Inflammatory macrophage treated with lipopolysaccharide for 4 hours (primary cell): Measurements from ENCODE around the gene CABLES2.

ENCODE experiments used
- DNase-seq: peaks from one replicate; pipeline ENCODE4 v3.0.0-alpha.2; 2020

The CABLES2 gene

DNA sequence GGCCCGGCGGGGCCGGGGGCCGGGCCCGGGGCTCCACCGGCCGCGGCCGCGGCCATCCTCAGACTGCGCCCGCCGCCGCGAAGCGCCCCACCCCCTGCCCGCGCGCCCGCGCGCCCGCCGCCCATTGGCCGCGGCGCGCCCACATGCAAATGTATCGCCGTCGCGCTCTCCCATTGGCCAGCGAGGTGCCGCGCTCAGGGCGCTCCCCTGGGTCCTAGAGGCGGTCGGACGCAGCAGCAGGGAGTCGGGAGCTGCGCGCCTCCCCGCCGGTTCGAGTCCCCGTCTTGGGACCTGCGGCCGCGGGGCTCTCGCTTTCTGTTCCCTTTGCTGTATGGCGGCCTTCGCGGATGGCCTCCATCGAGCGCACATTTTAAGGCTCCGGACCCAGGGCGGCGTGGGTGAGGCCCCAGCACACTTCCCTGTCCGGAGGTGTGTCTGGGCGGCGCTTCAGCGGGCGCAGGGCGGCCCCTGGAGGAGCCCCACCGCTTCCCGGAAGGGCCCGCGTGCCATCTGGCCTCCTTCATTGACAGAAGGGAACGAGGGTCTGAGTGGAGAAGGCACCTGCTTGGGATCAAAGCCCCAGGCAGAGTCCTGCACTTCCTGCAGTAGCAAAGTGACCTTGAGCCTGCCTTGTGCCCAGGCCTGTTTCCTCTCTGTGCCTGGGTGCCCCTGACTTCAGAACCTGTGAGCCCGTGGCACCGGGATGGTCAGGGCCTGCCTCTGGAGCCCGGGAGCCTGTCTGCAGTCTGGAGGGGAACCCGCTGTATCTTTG is at the start of gene CABLES2:
TSS of gene CABLES2 (minus strand) at position 65 of the 772 bp plus-strand sequence. CDS start at position 56, 9 bp downstream.
- peak; percentile 95 for DNase-seq

GRCh38 chr20:62455929-62456328 is 48.8 kb upstream of the CABLES2 start:
- no peak for DNase-seq

DNA sequence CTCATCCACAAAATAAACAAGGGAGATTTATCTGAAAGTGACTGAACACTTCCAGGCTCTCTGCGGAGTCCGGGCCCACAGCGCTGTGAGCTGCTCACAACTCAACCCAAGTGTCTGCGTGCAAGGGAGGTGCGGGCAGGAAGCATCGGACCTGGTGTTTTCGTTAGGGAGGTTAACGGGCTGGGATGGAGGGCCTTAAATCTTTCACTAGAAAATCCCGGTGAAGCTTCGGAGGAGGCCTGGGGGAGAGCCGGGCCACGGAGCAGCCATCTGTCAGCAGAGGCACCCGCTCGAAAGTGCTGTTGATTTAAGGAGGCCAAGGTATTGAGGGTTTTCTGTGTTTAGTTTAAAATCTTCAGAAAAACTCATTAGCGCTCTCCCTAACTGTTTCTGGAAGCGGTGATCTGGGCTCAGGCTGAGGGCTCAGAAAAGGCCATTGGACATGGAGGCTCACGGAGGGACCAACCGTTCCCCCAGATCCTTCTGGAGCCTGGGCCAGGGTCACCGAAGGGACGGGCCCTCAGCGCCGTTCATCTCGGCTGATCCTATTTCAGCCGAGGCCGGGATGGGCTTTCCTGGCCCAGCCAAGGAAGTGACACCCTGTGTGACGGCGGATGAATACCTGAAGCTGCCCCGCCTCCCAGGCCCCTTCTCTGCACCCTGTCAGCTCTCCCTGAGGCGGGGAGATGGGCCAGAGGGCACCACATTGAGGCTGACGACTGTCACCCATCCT is 48.0 kb upstream of the CABLES2 start:
- DNase-seq, result no peak

GRCh38 chr20:62453186-62453808 is 46.2 kb upstream of the CABLES2 start:
- DNase-seq, result no peak

DNA sequence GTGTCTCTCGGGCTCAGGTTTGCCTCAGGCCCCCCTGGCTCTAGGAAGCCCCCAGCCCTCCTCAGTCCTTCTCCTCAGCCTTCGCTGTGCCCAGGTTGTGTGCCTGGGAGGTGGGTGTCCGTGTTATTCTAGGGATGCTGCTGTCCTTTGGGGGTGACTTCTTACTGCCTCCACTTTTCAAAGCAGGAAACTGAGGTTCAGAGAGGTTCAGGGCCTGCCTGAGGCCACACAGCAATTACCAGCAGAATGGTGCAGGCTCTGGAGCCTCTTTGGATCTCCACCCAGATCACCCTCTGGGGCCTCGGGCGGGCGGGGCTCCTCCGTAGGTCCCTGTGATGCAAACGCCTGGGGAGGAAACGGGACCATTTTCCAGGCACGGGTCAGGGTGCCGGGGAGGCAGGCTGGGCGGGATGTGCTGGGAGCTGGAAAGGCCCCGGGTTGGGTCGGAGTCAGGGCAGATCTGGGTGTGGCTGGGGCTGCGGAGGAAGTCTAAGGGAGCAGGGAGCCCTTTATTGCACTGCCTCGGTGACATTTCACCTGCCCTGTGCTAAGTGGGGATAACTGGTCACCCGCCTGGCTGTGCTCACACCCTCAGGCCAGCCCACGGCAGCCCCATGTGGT is 45.5 kb upstream of the CABLES2 start:
- DNase-seq, result no peak

GRCh38 chr20:62451970-62452369 is 44.9 kb upstream of the CABLES2 start:
- DNase-seq, result no peak

- DNase-seq, result no peak
Measured at GRCh38 chr20:62451156-62451767, 44.2 kb upstream of the CABLES2 start.

GRCh38 chr20:62449951-62450691 is 43.0 kb upstream of the CABLES2 start:
- no peak for DNase-seq

- DNase-seq, result no peak
Measured at GRCh38 chr20:62448788-62449187, 41.7 kb upstream of the CABLES2 start.

GRCh38 chr20:62448038-62448437 is 41.0 kb upstream of the CABLES2 start:
- no peak for DNase-seq

DNA sequence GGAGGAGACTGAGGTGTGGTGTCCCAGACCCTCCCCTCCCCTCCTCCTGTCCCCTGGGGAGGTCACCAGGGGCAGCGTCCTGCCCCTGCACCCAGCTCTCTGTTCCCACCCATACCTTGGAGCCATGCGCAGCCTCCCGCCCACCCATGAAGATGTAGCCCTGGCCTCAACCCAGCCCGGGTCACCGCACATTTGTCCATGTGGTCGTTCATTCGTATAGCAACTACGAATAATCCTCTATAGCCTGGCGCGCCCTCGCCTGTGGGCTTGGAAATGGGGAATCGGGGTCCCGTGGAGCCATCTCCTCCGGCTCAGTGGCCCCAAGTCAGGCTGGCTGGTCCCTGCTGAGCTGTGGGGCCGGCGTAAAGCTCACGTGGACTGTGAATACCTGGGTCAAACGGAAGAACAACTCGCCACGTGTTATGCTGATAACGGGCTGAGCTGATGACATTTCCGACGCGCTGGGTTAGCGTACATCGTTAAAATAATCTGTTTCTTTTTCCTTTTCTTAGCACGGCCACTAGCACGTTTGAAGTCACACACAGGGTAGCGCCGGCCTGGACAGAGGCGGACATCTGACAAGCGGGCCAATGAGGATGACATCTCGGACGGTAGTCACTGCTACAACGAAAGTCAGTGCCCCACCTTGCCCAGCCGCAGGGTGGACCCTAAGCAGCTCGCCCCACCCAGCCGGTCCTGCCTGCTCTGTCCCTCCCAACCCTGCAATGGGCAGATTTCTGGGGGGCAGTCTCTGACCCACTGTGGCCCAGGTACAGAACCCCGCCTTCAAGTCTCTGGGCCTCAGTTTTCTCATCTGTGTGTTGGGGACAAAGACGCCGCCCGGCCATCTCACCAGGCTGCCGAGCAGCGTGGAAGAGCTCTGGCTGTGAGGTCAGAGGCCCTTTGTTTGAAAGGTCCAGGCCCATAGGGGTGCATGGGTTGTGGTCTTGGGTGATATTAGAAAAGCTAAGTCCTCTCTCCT is 40.1 kb upstream of the CABLES2 start:
- DNase-seq, result no peak

GRCh38 chr20:62446481-62446880 is 39.4 kb upstream of the CABLES2 start:
- no peak for DNase-seq

- no peak for DNase-seq
Measured at GRCh38 chr20:62445553-62446340, 38.7 kb upstream of the CABLES2 start.

- DNase-seq, result no peak
Measured at GRCh38 chr20:62444286-62444685, 37.2 kb upstream of the CABLES2 start.

GRCh38 chr20:62441987-62442539 is 35.0 kb upstream of the CABLES2 start:
- no peak for DNase-seq

- DNase-seq, result no peak
Measured at GRCh38 chr20:62439218-62439617, 32.1 kb upstream of the CABLES2 start.

DNA sequence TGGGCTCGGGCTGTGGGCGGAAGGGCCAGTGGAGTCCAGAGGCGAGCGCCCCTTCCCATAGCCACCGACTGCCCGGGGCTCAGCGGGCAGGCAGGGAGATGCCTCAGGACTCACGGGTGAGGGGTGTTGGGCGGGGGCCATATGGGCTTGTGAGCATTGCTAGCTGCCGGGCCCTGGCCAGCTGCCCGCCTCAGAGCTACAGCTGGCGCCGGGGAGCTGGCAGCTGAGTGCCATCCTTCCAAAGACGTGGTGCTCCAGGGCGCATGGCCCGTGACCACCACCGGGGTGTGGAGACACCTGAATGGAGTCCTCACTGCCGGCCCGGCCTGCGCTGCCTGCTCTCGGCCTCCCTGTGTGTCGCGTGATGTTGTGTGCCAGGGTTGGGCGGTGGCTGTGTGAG is 30.8 kb upstream of the CABLES2 start:
- DNase-seq, result no peak

- no peak for DNase-seq
Measured at GRCh38 chr20:62437496-62437895, 30.4 kb upstream of the CABLES2 start.

DNA sequence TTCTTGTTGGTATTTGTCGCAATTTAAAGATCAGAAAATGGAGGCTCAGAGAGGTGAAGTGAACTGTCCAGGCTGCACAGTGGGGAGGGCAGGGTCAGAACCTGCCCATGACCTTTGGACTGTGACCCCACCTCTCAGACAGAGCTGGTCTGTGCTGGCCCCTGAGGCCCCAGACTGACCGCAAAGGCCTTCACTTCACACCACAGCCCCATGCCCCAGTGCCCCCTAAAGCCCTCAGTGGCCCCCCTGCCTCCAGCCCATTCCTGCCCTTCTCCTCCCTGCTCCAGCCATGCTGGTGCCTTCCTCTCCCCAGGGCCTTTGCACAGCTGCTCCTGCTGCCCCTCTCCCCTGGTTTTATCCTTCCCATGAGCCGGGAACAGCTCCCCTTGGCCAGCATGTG is 29.6 kb upstream of the CABLES2 start:
- no peak for DNase-seq
